Fibroblast of pulmonary artery (primary cell): Measurements from ENCODE around the gene SEPTIN12.

ENCODE experiments used
- DNase-seq: peaks from one replicate; pipeline ENCODE4 v3.0.0-alpha.2; 2010; ENCODE audit warnings: low read depth
- H3K4me3 ChIP-seq: replicated peaks from 2 replicates; pipeline ENCODE4 v1.5.1; 2011; ENCODE audit warnings: low read depth, mild to moderate bottlenecking, control low read depth, low read length, moderate library complexity
- TF ChIP-seq, protein P1 (sequence below): IDR thresholded peaks from 2 replicates; pipeline ENCODE4 v1.5.1; 2011; ENCODE audit warnings: mild to moderate bottlenecking, control low read depth, low read length, inconsistent platforms; ENCODE audit errors: missing control alignments

The SEPTIN12 gene

DNA sequence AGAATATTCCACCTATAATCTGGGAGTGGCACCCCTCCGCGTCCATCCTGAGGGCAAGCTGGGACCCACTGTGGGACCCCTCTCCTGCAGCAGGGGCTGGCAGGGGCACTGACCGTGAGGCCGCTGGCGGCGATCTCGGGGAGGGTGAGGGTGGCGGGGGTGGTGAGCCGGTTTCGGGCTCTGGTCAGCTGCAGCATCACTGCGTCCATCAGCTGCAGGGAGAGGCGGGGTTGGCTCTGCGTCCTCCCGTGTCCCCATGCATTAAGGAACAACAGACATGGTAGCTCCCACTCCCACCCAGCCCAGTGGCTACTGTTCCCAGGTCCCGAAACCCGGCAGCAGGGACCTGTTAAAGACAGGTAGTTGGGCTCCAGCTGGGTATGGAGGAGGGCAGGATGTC lies 10.3 kb upstream of the SEPTIN12 start:
- no peak overlapping the region for H3K4me3 ChIP-seq
- DNase-seq: no peak
- TF ChIP-seq, protein P1, sequence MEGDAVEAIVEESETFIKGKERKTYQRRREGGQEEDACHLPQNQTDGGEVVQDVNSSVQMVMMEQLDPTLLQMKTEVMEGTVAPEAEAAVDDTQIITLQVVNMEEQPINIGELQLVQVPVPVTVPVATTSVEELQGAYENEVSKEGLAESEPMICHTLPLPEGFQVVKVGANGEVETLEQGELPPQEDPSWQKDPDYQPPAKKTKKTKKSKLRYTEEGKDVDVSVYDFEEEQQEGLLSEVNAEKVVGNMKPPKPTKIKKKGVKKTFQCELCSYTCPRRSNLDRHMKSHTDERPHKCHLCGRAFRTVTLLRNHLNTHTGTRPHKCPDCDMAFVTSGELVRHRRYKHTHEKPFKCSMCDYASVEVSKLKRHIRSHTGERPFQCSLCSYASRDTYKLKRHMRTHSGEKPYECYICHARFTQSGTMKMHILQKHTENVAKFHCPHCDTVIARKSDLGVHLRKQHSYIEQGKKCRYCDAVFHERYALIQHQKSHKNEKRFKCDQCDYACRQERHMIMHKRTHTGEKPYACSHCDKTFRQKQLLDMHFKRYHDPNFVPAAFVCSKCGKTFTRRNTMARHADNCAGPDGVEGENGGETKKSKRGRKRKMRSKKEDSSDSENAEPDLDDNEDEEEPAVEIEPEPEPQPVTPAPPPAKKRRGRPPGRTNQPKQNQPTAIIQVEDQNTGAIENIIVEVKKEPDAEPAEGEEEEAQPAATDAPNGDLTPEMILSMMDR: no peak

DNA sequence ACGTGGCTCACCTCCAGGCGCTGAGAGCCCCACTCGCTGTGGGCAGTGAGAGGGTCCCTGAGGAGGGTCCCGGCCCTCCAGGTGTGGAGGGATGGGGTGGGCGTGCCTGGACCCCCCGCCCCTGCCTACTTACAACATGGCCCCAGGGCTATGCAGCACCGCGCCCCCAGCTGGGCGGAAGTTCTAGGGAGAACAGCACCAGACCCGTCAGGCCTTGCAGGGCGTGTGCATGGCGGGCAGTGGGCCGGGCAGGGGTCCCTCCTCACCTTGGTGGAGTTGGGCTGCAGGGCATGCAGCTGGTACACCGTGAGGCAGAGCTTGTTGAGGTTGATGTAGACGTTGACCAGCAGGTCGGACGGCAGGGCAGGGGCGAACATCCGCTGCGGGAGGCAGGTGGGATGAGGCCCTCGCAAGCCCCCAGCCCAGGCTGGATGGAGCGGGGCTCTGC lies 9.7 kb upstream of the SEPTIN12 start:
- no peak overlapping the region for H3K4me3 ChIP-seq
- TF ChIP-seq, protein P1: no peak
- no peak for DNase-seq

DNA sequence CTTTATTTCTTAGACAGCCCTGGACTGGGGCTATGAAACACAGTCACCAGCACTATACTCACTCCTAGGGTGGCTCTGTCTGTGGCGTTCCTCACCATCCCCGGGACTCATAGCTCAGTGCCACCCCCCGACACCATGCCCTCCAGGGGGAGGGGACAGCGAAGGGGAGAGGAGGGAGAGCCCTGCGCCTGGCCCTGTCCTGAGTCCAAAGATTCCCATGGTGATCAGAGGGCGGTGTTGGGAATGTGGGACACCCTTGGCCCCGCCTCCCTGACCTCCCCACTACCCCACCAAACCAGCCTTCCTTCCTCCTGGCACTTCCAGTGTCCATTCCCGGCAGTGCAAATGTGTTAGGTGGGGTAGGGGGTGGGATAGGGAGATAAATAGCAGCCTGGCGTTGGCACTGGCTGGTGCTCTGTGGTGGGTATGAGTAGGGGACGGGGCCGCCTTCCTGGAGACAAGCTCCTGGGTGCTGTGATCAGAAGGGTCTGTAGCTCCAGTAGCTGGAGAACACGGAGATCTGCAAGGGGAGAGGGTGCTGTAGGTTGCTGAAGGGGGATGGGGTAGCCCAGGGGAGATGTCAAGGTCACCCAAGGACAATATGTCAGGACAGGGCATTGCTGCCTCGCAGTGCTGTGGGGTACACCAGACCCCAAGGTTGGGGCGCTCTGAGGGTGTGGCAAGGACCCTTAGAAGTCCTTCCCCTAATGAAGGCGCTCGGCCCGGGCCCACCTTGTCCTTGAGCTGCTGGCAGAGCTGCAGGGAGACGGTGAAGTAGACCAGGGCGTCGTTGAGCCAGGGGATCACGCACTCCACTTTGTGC lies 9.0 kb upstream of the SEPTIN12 start:
- no peak overlapping the region for H3K4me3 ChIP-seq
- TF ChIP-seq, protein P1: no peak
- DNase-seq: no peak

DNA sequence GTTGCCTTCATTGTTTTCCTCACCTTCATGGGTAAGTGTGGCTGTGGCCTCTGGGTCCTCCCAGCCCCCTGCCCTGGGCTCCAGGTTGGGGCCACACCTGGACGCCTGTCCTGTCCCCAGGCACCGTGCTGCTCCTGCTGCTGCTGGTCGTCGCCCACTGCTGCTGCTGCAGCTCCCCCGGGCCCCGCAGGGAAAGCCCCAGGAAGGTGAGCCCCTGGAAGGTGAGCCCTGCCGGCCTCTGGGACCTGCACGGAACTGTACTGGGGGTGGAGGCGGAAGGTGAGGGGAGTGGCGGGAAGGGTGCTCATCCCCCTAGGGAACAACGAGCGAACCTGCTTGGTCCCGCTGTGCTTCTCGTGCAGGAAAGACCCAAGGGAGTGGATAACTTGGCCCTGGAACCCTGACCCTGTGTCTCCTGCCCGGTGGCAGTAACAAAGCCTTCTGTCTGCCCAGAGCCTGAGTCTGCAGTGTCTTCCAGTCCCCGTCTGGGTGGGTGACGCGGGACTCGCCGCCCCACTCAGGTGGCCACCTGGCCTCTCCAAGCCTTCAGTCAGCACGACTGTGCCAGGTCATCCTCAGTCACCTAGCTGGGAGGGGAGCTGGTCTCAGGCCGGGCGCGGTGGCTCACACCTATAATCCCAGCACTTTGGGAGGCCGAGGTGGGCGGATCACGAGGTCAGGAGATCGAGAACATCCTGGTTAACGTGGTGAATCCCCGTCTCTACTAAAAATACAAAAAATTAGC lies 7.9 kb upstream of the SEPTIN12 start:
- DNase-seq: no peak
- TF ChIP-seq, protein P1: no peak
- H3K4me3 ChIP-seq: no peak overlapping the region

DNA sequence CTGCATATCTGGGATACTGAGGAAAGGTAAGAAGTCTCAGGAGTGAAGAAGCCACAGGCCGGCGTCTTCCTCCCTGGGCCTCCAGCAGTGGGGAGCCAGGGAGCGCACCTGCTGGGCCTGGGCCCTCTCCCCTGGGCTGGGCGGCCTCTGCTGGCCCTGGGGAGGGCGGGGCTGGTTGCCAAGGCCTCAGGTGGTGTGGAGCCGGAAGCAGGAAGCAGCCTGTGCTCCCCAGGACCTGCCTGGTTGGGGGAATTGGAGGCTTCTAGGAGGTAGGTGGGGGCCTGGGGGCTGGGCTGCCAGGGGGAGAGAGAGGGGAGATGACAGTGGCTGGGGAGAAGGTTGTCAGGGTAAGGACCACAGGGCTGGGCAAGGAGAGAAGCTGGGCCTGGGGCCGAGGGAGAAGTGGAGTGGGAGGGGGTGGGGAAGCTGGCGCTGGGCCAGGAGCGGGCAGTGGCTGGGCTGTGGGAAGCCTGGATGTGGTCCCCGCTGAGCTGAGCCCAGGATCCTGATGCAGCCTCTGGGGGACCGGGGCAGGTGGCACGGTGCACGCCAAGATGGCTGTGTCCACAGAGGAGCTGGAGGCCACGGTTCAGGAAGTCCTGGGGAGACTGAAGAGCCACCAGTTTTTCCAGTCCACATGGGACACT lies 7.2 kb upstream of the SEPTIN12 start, which contains the start of gene SMIM22:
TSS of gene SMIM22 (plus strand) at position 189 of the 647 bp plus-strand sequence. CDS start at position 555, 366 bp downstream.
- no peak within 1 kb of the TSS for H3K4me3 ChIP-seq
- no peak for DNase-seq
- TF ChIP-seq, protein P1: no peak

DNA sequence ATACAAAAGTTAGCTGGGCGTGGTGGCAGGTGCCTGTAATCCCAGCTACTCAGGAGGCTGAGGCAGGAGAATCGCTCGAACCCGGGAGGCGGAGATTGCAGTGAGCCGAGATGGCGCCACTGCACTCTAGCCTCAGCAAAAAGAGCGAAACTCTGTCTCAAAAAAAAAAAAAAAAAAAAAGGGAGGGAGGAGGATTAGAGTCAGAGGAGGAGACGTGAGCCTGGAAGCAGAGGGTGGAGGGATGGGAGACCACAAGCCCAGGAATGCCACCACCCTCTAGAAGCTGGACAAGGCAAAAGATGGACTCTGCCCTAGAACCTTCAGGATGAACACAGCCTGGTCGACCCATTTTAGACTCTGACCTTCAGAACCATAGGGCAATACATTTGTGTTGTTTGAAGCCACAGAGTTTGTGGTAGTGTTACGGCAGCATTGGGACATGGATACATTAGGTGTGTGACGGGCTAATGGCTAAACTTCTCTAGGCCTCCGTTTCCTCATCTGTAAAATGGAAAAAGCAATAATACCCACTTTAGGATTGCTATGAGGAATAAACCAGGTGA lies 4.9 kb upstream of the SEPTIN12 start:
- TF ChIP-seq, protein P1: no peak
- no peak for DNase-seq
- no peak overlapping the region for H3K4me3 ChIP-seq
